ENCODE results near the gene ROBO1. TPM values are rescaled to one million over a fixed set of nuclear protein-coding genes. Genes with fewer than 3 reads are reported as not detected.

ROBO1 gene
- total RNA-seq, 1 donor from 2014 or later, result 71.7 TPM

DNA sequence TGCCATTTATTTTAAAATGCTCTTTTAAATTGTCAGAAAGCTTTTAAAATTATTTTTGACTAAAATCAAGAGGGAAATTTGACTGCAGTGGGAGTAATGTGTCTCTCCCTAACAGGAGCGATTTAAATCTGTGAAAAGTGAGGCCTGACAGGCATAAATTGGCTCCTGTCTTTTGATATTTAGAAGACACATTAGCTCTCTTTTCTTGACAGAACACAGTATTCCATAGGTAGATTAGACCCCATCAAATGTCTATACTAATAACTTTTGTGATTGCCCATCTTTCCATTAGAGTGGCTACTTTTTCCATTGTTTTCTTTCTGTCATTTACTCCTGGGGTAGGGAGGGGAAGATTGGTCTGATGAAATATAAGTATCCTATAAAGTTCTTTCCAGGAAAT lies 866.3 kb downstream of the ROBO1 start:
- peaks cover 4% of the 10 kb centered on the region for H3K4me1 ChIP-seq (ENCODE audit: insufficient read depth, low read length)
- no peak overlapping the region for H3K9ac ChIP-seq (ENCODE audit: low read length)
- H3K4me2 ChIP-seq (ENCODE audit: low read length), result no peak overlapping the region
- H4K20me1 ChIP-seq (ENCODE audit: insufficient read depth, low read length), result peaks cover 3% of the 10 kb centered on the region
- no peaks in the 10 kb centered on the region for H3K9me3 ChIP-seq (ENCODE audit: insufficient read depth, low read depth, low read length)
- no peaks in the 10 kb centered on the region for H3K36me3 ChIP-seq (ENCODE audit: insufficient read depth, low read length)
- H2AFZ ChIP-seq (ENCODE audit: low read depth, low read length), result no peak overlapping the region
- no peaks in the 10 kb centered on the region for H3K79me2 ChIP-seq (ENCODE audit: insufficient read depth, low read length)
- Mint-ChIP-seq H3K9me3 (ENCODE audit: unreplicated experiment) (no peaks in the 10 kb centered on the region), H3K27me3 (ENCODE audit: low read depth, unreplicated experiment) (no peaks in the 10 kb centered on the region), H3K4me3 (ENCODE audit: unreplicated experiment) (no peak overlapping the region), H3K4me1 (ENCODE audit: low read depth, unreplicated experiment) (peaks cover 15% of the 10 kb centered on the region), H3K36me3 (ENCODE audit: low read depth, unreplicated experiment) (no peaks in the 10 kb centered on the region), H3K27ac (ENCODE audit: unreplicated experiment) (no peak overlapping the region)
- H3K4me3 ChIP-seq (ENCODE audit: insufficient read depth, low read depth, low read length), result no peak overlapping the region
- no peak for FAIRE-seq
- no peak for DNase-seq (ENCODE audit: low read depth)
- H3K27me3 ChIP-seq (ENCODE audit: insufficient read depth, low read length), result no peaks in the 10 kb centered on the region
- TF ChIP-seq, protein P1, sequence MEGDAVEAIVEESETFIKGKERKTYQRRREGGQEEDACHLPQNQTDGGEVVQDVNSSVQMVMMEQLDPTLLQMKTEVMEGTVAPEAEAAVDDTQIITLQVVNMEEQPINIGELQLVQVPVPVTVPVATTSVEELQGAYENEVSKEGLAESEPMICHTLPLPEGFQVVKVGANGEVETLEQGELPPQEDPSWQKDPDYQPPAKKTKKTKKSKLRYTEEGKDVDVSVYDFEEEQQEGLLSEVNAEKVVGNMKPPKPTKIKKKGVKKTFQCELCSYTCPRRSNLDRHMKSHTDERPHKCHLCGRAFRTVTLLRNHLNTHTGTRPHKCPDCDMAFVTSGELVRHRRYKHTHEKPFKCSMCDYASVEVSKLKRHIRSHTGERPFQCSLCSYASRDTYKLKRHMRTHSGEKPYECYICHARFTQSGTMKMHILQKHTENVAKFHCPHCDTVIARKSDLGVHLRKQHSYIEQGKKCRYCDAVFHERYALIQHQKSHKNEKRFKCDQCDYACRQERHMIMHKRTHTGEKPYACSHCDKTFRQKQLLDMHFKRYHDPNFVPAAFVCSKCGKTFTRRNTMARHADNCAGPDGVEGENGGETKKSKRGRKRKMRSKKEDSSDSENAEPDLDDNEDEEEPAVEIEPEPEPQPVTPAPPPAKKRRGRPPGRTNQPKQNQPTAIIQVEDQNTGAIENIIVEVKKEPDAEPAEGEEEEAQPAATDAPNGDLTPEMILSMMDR (IDR thresholded peaks at IDR 0.05; ENCODE audit: insufficient read depth, low read depth, low read length), result no peak
- no peak overlapping the region for H3K27ac ChIP-seq (ENCODE audit: low read depth, low read length)

DNA sequence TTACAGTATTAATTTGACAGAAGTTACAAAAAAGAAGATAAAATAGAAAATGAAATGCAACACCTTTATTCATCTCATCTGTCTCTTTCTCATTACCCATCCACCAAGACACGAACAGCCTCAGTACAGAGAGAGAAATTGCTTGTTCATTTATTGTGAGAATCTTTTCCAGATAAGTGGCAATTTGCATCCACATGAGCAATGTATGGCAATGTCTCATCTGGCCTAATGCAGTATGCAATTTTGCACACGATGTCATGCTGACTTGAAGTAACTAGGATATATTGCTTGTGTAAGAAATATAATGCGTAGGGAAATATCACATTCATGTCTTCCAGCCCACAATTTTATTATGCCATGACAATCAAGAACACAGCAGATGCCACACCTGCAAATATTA lies 866.9 kb downstream of the ROBO1 start:
- H4K20me1 ChIP-seq (ENCODE audit: insufficient read depth, low read length), result peaks cover 3% of the 10 kb centered on the region
- H3K36me3 ChIP-seq (ENCODE audit: insufficient read depth, low read length), result no peaks in the 10 kb centered on the region
- no peaks in the 10 kb centered on the region for H3K9me3 ChIP-seq (ENCODE audit: insufficient read depth, low read depth, low read length)
- peaks cover 4% of the 10 kb centered on the region for H3K4me1 ChIP-seq (ENCODE audit: insufficient read depth, low read length)
- H3K9ac ChIP-seq (ENCODE audit: low read length), result no peak overlapping the region
- H3K4me1 Mint-ChIP-seq (ENCODE audit: low read depth, unreplicated experiment), result peaks cover 20% of the 10 kb centered on the region
- H3K27me3 ChIP-seq (ENCODE audit: insufficient read depth, low read length), result no peaks in the 10 kb centered on the region
- DNase-seq (ENCODE audit: low read depth), result no peak
- no peaks in the 10 kb centered on the region for H3K27me3 Mint-ChIP-seq (ENCODE audit: low read depth, unreplicated experiment)
- H3K79me2 ChIP-seq (ENCODE audit: insufficient read depth, low read length), result no peaks in the 10 kb centered on the region
- H3K27ac Mint-ChIP-seq (ENCODE audit: unreplicated experiment), result no peak overlapping the region
- no peak overlapping the region for H3K4me3 Mint-ChIP-seq (ENCODE audit: unreplicated experiment)
- H3K36me3 Mint-ChIP-seq (ENCODE audit: low read depth, unreplicated experiment), result no peaks in the 10 kb centered on the region
- TF ChIP-seq, protein P1 (IDR thresholded peaks at IDR 0.05; ENCODE audit: insufficient read depth, low read depth, low read length), result no peak
- H2AFZ ChIP-seq (ENCODE audit: low read depth, low read length), result no peak overlapping the region
- no peaks in the 10 kb centered on the region for H3K9me3 Mint-ChIP-seq (ENCODE audit: unreplicated experiment)
- FAIRE-seq, result no peak
- no peak overlapping the region for H3K4me3 ChIP-seq (ENCODE audit: insufficient read depth, low read depth, low read length)
- H3K4me2 ChIP-seq (ENCODE audit: low read length), result no peak overlapping the region
- no peak overlapping the region for H3K27ac ChIP-seq (ENCODE audit: low read depth, low read length)

DNA sequence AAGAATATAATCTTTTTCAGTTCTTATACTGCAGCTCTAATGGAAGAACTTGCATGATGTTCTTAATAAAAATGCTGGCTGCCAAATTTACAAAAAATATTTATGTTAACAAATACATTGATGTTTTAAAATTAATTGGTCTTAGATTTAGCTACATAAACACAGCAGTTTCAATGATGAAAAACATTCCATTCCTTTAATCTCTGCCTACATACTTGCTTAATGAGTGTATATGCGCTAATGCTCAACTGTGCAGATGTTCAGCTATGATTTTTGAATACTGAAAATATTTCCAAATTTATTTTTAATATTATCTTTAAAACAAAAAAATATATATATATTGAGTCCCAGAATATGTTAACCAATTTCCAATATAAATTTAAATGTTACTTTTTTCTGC lies 867.4 kb downstream of the ROBO1 start:
- DNase-seq (ENCODE audit: low read depth), result peak; percentile 47
- no peak for FAIRE-seq

More for the DNA sequence above, 867.4 kb downstream of the ROBO1 start:
- no peak overlapping the region for H3K4me3 Mint-ChIP-seq (ENCODE audit: unreplicated experiment)
- Histone ChIP-seq H4K20me1 (ENCODE audit: insufficient read depth, low read length) (peaks cover 3% of the 10 kb centered on the region), H3K36me3 (ENCODE audit: insufficient read depth, low read length) (no peaks in the 10 kb centered on the region), H3K79me2 (ENCODE audit: insufficient read depth, low read length) (no peaks in the 10 kb centered on the region), H3K27me3 (ENCODE audit: insufficient read depth, low read length) (no peaks in the 10 kb centered on the region), H3K4me3 (ENCODE audit: insufficient read depth, low read depth, low read length) (no peak overlapping the region), H3K9me3 (ENCODE audit: insufficient read depth, low read depth, low read length) (no peaks in the 10 kb centered on the region), H3K27ac (ENCODE audit: low read depth, low read length) (no peak overlapping the region), H2AFZ (ENCODE audit: low read depth, low read length) (no peak overlapping the region), H3K9ac (ENCODE audit: low read length) (no peak overlapping the region), H3K4me2 (ENCODE audit: low read length) (no peak overlapping the region), H3K4me1 (ENCODE audit: insufficient read depth, low read length) (peaks cover 4% of the 10 kb centered on the region)
- no peak overlapping the region for H3K27ac Mint-ChIP-seq (ENCODE audit: unreplicated experiment)
- no peaks in the 10 kb centered on the region for H3K9me3 Mint-ChIP-seq (ENCODE audit: unreplicated experiment)
- H3K27me3 Mint-ChIP-seq (ENCODE audit: low read depth, unreplicated experiment), result no peaks in the 10 kb centered on the region
- TF ChIP-seq, protein P1 (IDR thresholded peaks at IDR 0.05; ENCODE audit: insufficient read depth, low read depth, low read length), result no peak
- no peak for TF ChIP-seq EZH2 (IDR thresholded peaks at IDR 0.05; ENCODE audit: insufficient read depth, low read length)
- H3K36me3 Mint-ChIP-seq (ENCODE audit: low read depth, unreplicated experiment), result no peaks in the 10 kb centered on the region
- H3K4me1 Mint-ChIP-seq (ENCODE audit: low read depth, unreplicated experiment), result peaks cover 24% of the 10 kb centered on the region
